GM21360 (cell line): ENCODE data around the gene SPRR1A.

ENCODE experiments used
- ATAC-seq: cut with Tn5 transposase; IDR thresholded peaks from one replicate; pipeline ENCODE4 v1.9.1; 2021; ENCODE audit warnings: mild to moderate bottlenecking, moderate library complexity; ENCODE audit not compliant: unreplicated experiment

SPRR1A gene

DNA sequence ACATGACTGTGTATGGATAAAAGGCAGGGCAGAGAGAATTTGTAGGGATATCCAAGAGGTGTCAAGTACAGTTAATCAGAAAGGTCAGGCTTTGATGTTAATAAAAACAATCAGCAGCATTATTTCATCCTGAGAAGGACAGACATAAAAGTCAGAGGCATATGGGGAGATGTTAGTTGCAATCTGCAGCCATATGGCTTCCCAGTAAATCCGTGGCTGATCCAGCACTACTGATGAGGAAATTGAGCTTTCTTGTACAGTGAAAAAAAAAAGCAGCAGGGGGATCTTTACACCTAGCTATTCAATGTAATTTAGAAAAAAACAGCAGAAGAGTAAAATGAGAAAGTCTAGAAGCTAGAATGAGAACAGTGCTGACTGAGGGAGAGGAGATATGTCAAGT is 44.9 kb downstream of the SPRR1A start:
- ATAC-seq: no peak

DNA sequence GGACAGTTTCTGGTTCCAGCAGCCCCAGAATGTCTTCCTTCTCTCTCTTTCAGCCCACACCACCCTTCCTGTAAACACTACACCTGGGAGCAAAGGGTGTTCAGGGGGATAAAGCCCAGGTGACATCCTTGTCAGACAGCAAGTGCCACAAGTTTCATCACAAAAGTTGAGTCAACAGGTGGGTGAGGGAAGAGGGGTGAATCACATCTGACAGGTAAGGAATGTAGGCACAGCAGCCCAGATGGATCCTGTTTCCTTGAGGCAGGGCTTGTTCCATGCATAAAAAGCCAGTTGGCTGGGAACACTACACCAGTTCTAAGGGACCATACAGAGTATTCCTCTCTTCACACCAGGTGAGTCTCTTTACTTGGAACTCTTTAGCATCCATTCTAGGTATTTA is 47.0 kb downstream of the SPRR1A start, which contains the start of gene SPRR1B:
Gene SPRR1B (plus strand): TSS at position 309 of the 400 bp plus-strand sequence. CDS start 1,143 bp downstream, outside the sequence.
- ATAC-seq: no peak

DNA sequence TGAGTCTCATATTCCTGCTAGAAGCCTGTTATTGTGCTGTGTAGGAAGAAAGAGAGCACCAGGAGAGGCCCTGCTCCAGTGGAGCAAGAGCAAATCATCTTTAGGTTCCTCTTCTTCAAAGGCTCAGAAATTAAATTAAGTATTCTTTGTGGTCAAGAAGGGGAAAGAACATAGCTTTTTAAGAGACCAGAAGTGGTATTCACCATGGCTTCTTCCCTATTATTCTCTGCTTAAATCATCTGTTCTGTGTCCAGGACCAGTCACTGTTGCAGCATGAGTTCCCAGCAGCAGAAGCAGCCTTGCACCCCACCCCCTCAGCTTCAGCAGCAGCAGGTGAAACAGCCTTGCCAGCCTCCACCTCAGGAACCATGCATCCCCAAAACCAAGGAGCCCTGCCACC is 48.2 kb downstream of the SPRR1A start:
- ATAC-seq: no peak

DNA sequence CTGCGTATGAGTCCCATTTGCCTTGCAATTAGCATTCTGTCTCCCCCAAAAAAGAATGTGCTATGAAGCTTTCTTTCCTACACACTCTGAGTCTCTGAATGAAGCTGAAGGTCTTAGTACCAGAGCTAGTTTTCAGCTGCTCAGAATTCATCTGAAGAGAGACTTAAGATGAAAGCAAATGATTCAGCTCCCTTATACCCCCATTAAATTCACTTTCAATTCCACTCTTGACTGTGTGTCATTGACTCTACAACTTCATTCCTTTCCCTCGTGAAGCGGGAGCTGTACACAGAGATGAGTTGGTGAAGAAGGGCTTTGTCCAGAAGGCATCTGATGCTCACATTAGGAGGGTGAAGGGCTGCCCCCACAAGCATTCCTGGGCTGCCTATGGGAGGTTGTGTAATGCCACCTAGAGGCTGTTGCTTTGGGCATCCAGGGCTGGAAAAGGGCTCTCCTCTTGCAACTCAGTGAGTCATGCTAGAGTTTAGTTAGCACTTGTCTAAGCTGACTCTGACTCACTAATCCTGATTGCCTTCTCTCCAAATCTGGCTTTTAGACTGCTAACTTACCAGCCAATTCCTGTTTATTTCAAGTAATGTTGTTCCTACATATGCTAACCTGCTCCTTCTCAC is 48.9 kb downstream of the SPRR1A start:
- no peak for ATAC-seq

DNA sequence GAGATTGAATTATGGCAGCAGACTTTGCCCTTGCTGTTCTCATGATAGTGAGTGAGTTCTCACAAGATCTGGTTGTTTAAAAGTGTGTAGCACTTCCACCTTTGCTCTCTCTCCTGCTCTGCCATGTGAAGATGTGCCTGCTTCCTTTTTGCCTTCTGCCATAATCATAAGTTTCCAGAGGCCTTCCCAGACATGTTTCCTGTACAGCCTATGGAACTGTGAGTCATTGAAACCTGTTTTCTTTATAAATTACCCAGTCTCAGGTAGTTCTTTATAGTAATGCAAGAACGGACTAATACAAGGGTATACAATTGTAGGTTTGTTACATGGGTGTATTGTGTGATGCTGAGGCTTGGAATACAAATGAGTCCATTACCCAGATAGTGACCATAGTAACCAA is 51.3 kb downstream of the SPRR1A start:
- no peak for ATAC-seq
